Spleen (tissue), 11 donors: ENCODE data around the gene CCDC149. TPM values are rescaled to one million over a fixed set of nuclear protein-coding genes. Genes with fewer than 3 reads are reported as not detected.

Source experiments
- DNase-seq: peaks from one replicate; pipeline ENCODE4 v3.0.0-alpha.2; 2020
- H3K27ac ChIP-seq, 8 donors: fragments of 200-600 bp; sonication (generic) in 7 of 8; 1 replicate in 4 of 8; 2 replicates in 4 of 8; pipeline versions ENCODE4 v1.5.0 to v1.8.0; 2016 to 2021; ENCODE audit warnings: inconsistent platforms in 4 of 8, mild to moderate bottlenecking in 4 of 8, moderate library complexity in 1 of 8
- H3K27me3 ChIP-seq, 7 donors: fragments of 200-600 bp; sonication (generic) in 6 of 7; replicated peaks in 1 of 7; 1 replicate in 4 of 7; 2 replicates in 3 of 7; pipeline versions ENCODE4 v1.5.0 to v1.8.0; 2016 to 2021; ENCODE audit warnings: inconsistent platforms in 3 of 7, mild to moderate bottlenecking in 1 of 7
- H3K36me3 ChIP-seq, 6 donors: fragments of 200-600 bp; sonication (generic) in 5 of 6; 1 replicate in 4 of 6; 2 replicates in 2 of 6; pipeline versions ENCODE4 v1.5.0 to v1.8.0; 2016 to 2021; ENCODE audit warnings: inconsistent platforms in 2 of 6
- H3K4me1 ChIP-seq, 6 donors: fragments of 200-600 bp; sonication (generic) in 5 of 6; 1 replicate in 3 of 6; 2 replicates in 3 of 6; pipeline versions ENCODE4 v1.5.0 to v1.8.0; 2016 to 2021; ENCODE audit warnings: inconsistent platforms in 3 of 6
- H3K4me3 ChIP-seq, 8 donors: fragments of 200-600 bp; sonication (generic) in 7 of 8; 1 replicate in 4 of 8; 2 replicates in 4 of 8; pipeline versions ENCODE4 v1.5.0 to v1.8.0; 2016 to 2021; ENCODE audit warnings: inconsistent platforms in 4 of 8, mild to moderate bottlenecking in 4 of 8, moderate library complexity in 2 of 8
- H3K9me3 ChIP-seq, 8 donors: fragments of 200-600 bp; sonication (generic) in 7 of 8; 1 replicate in 4 of 8; 2 replicates in 4 of 8; pipeline versions ENCODE4 v1.5.0 to v1.8.0; 2016 to 2021; ENCODE audit warnings: inconsistent platforms in 4 of 8
- CTCF ChIP-seq, 11 experiments: fragments of 200-600 bp in 7 of 11; fragments of 450-650 bp in 4 of 11; sonication (generic) in 4 of 11; IDR thresholded peaks in 8 of 11; conservative IDR thresholded peaks in 3 of 11; 1 replicate in 7 of 11; 2 replicates in 4 of 11; pipeline versions ENCODE4 v1.4.0 to v1.8.0; 2016 to 2021; ENCODE audit warnings: antibody characterized with exemption in 11 of 11, inconsistent platforms in 4 of 11, mild to moderate bottlenecking in 1 of 11
- POLR2A ChIP-seq, 3 donors: fragments of 450-650 bp; IDR thresholded peaks; one replicate each; pipeline ENCODE4 v1.5.1; 2017; ENCODE audit warnings: antibody characterized with exemption in 3 of 3, mild to moderate bottlenecking in 1 of 3
- POLR2AphosphoS5 ChIP-seq, 3 donors: sonication (generic); formaldehyde crosslinking; IDR thresholded peaks; one replicate each; pipeline ENCODE4 v1.5.1; 2017; ENCODE audit warnings: antibody characterized with exemption in 3 of 3
- WGBS, 5 donors: extraction: QIAGEN DNeasy Blood & Tissue Kit in 3 of 5; methylation state at CpG; one replicate each; pipeline versions ENCODE4 v1.1.5 to v1.1.7; 2013 to 2018; 5-methylcytosine and 5-hydroxymethylcytosine counted together
- intact Hi-C: fragments of 100-400 bp; cut with DNase I; formaldehyde crosslinking; loops from one replicate; pipeline ENCODE4 v1.15.0; 2023; ENCODE audit warnings: low total_unique reads
- polyA plus RNA-seq, 3 donors: library from polyadenylated mRNA; stranded (reverse); fragments of 200-250 nt; gene quantifications; one replicate each; pipeline ENCODE4 v1.2.1, GENCODE V29; 2013
- total RNA-seq, 7 donors: library from RNA; depleted of rRNA in 3 of 7; stranded (reverse); fragments of >200 nt in 3 of 7; fragmentation: NEBNext Ultra II Directional in 4 of 7; extraction: Animal tissue kit (Norgen Biotek cat#: 25700) in 4 of 7; gene quantifications; one replicate each; pipeline versions ENCODE4 v1.1.0 to v1.2.1, GENCODE V29; 2016 to 2021
- donor health status: healthy with polysubstance abuse.
- donor health status: DM: no; HTN: no; CAD: no; lungs with moderate emphysema.
- donor health status: DM: no; HTN: no; CAD: no.
- donor health status: Bipolar disorder and iron deficiency.
- donor health status: healthy.
- donor health status: DM: no; HTN: no; CAD: no.
- donor health status: DM: yes; HTN: yes; CAD: no.

CCDC149 gene
- total and polyA plus RNA-seq, 10 donors, result 1.9 to 16.0 (median 9.8) TPM

DNA sequence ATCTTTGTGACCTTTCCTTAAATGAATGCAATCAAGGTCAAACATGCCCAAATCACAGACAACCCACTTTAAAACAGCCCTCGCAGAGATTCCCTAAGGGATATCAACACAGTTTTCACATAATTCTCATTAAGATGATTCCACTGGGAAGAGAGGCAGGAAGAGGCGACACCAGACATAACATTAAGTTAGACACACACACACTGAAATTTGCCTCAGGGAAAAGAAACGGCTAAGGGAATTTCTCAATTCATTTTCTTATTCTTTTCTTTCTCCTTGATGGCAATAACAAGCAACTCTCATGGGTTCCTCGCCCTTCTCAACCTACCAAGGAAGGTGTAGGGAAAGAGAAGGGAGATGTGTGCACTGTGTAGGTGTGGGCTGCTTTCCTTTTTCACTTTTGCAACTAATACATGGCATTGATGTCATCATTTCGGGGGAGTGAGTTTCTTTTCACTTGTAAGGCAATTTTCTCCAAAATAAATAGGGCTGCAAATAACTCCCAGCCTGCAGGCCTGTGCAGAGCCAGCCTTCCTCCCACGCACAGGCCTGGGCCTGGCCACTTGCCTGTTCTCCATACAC, 76.1 kb downstream of the CCDC149 start:
- TF ChIP-seq POLR2AphosphoS5 (IDR thresholded peaks at IDR 0.05) (no peak), CTCF (IDR thresholded peaks at IDR 0.05 in 8 of 11, conservative IDR thresholded peaks at IDR 0.05 in 3 of 11) (no peak), POLR2A (IDR thresholded peaks at IDR 0.05) (no peak)
- intact Hi-C loops, result no loop called here
- Histone ChIP-seq H3K36me3 (peaks cover 0 to 38% (median 0%) of the 10 kb centered on the region in 6 donors), H3K4me3 (no peak overlapping the region), H3K9me3 (no peaks in the 10 kb centered on the region), H3K27me3 (no peaks in the 10 kb centered on the region), H3K27ac (no peak overlapping the region), H3K4me1 (no peaks in the 10 kb centered on the region)
- 79 to 91% (median 84%) methylated on average over 6 of the region's 6 CpGs for WGBS, 5 donors
- no peak for DNase-seq

GRCh38 chr4:24835696-24836095, 77.1 kb downstream of the CCDC149 start:
- Histone ChIP-seq H3K36me3 (peaks cover 0 to 45% (median 3%) of the 10 kb centered on the region in 6 donors), H3K4me3 (no peak overlapping the region), H3K9me3 (no peaks in the 10 kb centered on the region), H3K27me3 (no peaks in the 10 kb centered on the region), H3K4me1 (no peaks in the 10 kb centered on the region), H3K27ac (no peak overlapping the region)
- TF ChIP-seq POLR2A (IDR thresholded peaks at IDR 0.05) (no peak), CTCF (IDR thresholded peaks at IDR 0.05 in 8 of 11, conservative IDR thresholded peaks at IDR 0.05 in 3 of 11) (no peak), POLR2AphosphoS5 (IDR thresholded peaks at IDR 0.05) (no peak)
- 87 to 94% (median 89%) methylated on average over 4 of the region's 4 CpGs for WGBS, 5 donors
- no peak for DNase-seq
- intact Hi-C loops, result no loop called here

DNA sequence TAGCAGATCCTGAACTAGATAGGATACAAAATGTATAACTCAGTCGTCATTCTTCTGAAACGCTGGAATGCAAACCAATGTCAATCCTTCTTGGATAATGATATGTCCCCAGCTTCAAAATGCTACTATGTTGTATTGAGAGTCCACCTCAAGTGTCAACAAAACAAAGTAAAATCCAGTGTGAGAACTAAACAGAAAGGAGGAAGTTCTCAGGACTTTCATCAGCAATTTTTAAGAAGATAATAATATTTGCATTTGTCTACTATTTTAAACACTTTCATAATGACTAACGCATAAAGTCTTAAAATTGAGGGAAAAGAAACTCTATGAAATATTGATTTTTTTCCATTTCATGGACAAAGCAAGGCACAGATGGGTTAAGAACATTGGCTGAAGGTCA, 81.2 kb downstream of the CCDC149 start:
- 87 to 90% (median 89%) methylated on average over 3 of the region's 3 CpGs for WGBS, 5 donors
- H3K4me1 ChIP-seq, result no peaks in the 10 kb centered on the region
- intact Hi-C loops, result no loop called here
- peaks cover 0 to 60% (median 8%) of the 10 kb centered on the region in 6 donors for H3K36me3 ChIP-seq
- no peak overlapping the region for H3K27ac ChIP-seq
- no peak for TF ChIP-seq POLR2A (IDR thresholded peaks at IDR 0.05)
- no peak for TF ChIP-seq CTCF (IDR thresholded peaks at IDR 0.05 in 8 of 11, conservative IDR thresholded peaks at IDR 0.05 in 3 of 11)
- no peak for TF ChIP-seq POLR2AphosphoS5 (IDR thresholded peaks at IDR 0.05)
- H3K27me3 ChIP-seq, result no peaks in the 10 kb centered on the region
- no peaks in the 10 kb centered on the region for H3K9me3 ChIP-seq
- no peak overlapping the region for H3K4me3 ChIP-seq
- DNase-seq, result no peak

DNA sequence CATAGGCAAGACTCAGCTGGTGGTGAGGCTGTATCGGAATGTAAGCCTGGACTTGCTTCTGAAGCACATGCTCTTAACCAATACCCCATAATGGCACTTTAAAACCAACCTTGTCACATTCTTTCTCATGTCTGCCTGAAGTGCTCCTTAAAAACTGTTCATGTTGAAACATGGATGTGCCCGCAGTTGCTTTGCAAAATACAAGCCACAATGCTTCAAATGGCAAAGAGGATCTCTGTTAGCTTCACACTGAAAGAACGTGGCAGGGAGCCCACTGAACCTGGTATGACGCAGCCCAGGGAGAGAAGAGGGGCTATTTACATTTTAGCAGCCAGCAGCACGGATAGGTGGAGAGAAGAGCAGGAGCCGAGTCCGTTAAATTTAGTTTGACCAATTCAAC, 88.1 kb downstream of the CCDC149 start:
- WGBS, 5 donors, result 86 to 95% (median 92%) methylated on average over 7 of the region's 7 CpGs
- intact Hi-C loops, result no loop called here
- TF ChIP-seq POLR2A (IDR thresholded peaks at IDR 0.05) (no peak), CTCF (IDR thresholded peaks at IDR 0.05 in 8 of 11, conservative IDR thresholded peaks at IDR 0.05 in 3 of 11) (no peak), POLR2AphosphoS5 (IDR thresholded peaks at IDR 0.05) (no peak)
- no peaks in the 10 kb centered on the region for H3K4me1 ChIP-seq
- DNase-seq, result no peak
- no peak overlapping the region for H3K27ac ChIP-seq
- peaks cover 0 to 28% (median 0%) of the 10 kb centered on the region in 6 donors for H3K36me3 ChIP-seq
- H3K27me3 ChIP-seq, result no peaks in the 10 kb centered on the region
- no peak overlapping the region for H3K4me3 ChIP-seq
- H3K9me3 ChIP-seq, result no peaks in the 10 kb centered on the region
